SU-DHL-6 (cell line): Measurements from ENCODE around the gene UQCC2.

ENCODE experiments used
- H2AFZ ChIP-seq: fragments of 200-600 bp; sonication (generic); 2 replicates; pipeline ENCODE4 v1.6.1; 2014; ENCODE audit warnings: low read depth, mild to moderate bottlenecking, moderate library complexity, mixed read lengths, antibody characterized with exemption, low read length; ENCODE audit not compliant: severe bottlenecking
- H3F3A ChIP-seq: fragments of 200-600 bp; shearing (Covaris generic); 2 replicates; pipeline ENCODE4 v1.6.0; 2016; ENCODE audit warnings: antibody characterized with exemption, mild to moderate bottlenecking; ENCODE audit not compliant: insufficient read depth
- H3K27ac ChIP-seq: fragments of 200-600 bp; sonication (generic); 2 replicates; pipeline ENCODE4 v1.5.1; 2016; ENCODE audit warnings: low read depth, mild to moderate bottlenecking, low read length, moderate library complexity, mixed read lengths
- H3K27me3 ChIP-seq: fragments of 200-600 bp; sonication (generic), shearing (Covaris generic); 2 replicates; pipeline ENCODE4 v1.6.0; 2014; ENCODE audit warnings: mild to moderate bottlenecking, low read length
- H3K36me3 ChIP-seq: fragments of 200-600 bp; sonication (generic); 2 replicates; pipeline ENCODE4 v1.6.1; 2014; ENCODE audit warnings: mild to moderate bottlenecking, low read length, mixed read lengths
- H3K4me2 ChIP-seq: fragments of 300-600, 200-600 bp; shearing (Covaris generic), sonication (generic); 2 replicates; pipeline ENCODE4 v1.6.0; 2014; ENCODE audit warnings: low read length, low read depth, mild to moderate bottlenecking; ENCODE audit not compliant: poor library complexity, severe bottlenecking
- H3K4me3 ChIP-seq: fragments of 200-600 bp; sonication (generic); 2 replicates; pipeline ENCODE4 v1.5.1; 2014; ENCODE audit warnings: antibody characterized with exemption, low read length, mild to moderate bottlenecking, mixed read lengths; ENCODE audit not compliant: insufficient read depth, poor library complexity, severe bottlenecking
- H3K79me2 ChIP-seq: fragments of 200-600 bp; sonication (generic); 2 replicates; pipeline ENCODE4 v1.6.1; 2014; ENCODE audit warnings: mild to moderate bottlenecking, low read length, moderate library complexity; ENCODE audit not compliant: insufficient read depth
- H3K9ac ChIP-seq: fragments of 200-600 bp; sonication (generic); 2 replicates; pipeline ENCODE4 v1.7.0; 2014; ENCODE audit warnings: mild to moderate bottlenecking, low read length
- H3K9me2 ChIP-seq: fragments of 200-600 bp; sonication (generic); replicated peaks from 2 replicates; pipeline ENCODE4 v1.6.1; 2014; ENCODE audit warnings: low read length; ENCODE audit not compliant: insufficient read depth
- H3K9me3 ChIP-seq: fragments of 200-600 bp; sonication (generic); 2 replicates; pipeline ENCODE4 v1.6.1; 2014; ENCODE audit warnings: low read length, mixed read lengths; ENCODE audit not compliant: insufficient read depth
- H4K20me1 ChIP-seq: fragments of 200-600 bp; sonication (generic); 2 replicates; pipeline ENCODE4 v1.6.1; 2014; ENCODE audit warnings: low read depth, mild to moderate bottlenecking, antibody characterized with exemption, low read length, moderate library complexity, mixed read lengths
- CTCF ChIP-seq: fragments of 200-600 bp; sonication (generic); IDR thresholded peaks from one replicate; pipeline ENCODE4 v1.5.1; 2017; ENCODE audit warnings: antibody characterized with exemption, mild to moderate bottlenecking, low read length, moderate library complexity; ENCODE audit not compliant: insufficient read depth, poor library complexity, severe bottlenecking
- EZH2phosphoT487 ChIP-seq: fragments of 200-600 bp; sonication (generic), shearing (Covaris generic); conservative IDR thresholded peaks from 2 replicates; pipeline ENCODE4 v1.6.1; 2018; ENCODE audit warnings: mild to moderate bottlenecking, antibody characterized with exemption, low read length, moderate library complexity, mixed read lengths

UQCC2 gene

GRCh38 chr6:33755070-33755869, 43.8 kb upstream of the UQCC2 start:
- Histone ChIP-seq H4K20me1 (no peaks in the 10 kb centered on the region; the same call in 1 of the 2 replicates), H2AFZ (no peak overlapping the region), H3K9me2 (no peaks in the 10 kb centered on the region), H3K79me2 (no peaks in the 10 kb centered on the region), H3K9me3 (no peaks in the 10 kb centered on the region), H3K27ac (no peak overlapping the region), H3K36me3 (no peaks in the 10 kb centered on the region), H3K9ac (no peak overlapping the region), H3K4me3 (no peak overlapping the region), H3F3A (no peaks in the 10 kb centered on the region), H3K27me3 (no peaks in the 10 kb centered on the region), H3K4me2 (no peak overlapping the region)
- TF ChIP-seq CTCF (no peak), EZH2phosphoT487 (no peak)

- no peaks in the 10 kb centered on the region for H3K79me2 ChIP-seq
- H3K9ac ChIP-seq = no peak overlapping the region
- no peak for TF ChIP-seq CTCF
- no peak for TF ChIP-seq EZH2phosphoT487
- H3K36me3 ChIP-seq = no peaks in the 10 kb centered on the region
- no peaks in the 10 kb centered on the region for H3F3A ChIP-seq
- H3K27me3 ChIP-seq = no peaks in the 10 kb centered on the region
- no peaks in the 10 kb centered on the region; the same call in 1 of the 2 replicates for H4K20me1 ChIP-seq
- H3K27ac ChIP-seq = no peak overlapping the region
- no peaks in the 10 kb centered on the region for H3K9me2 ChIP-seq
- H2AFZ ChIP-seq = no peak overlapping the region
- no peak overlapping the region for H3K4me3 ChIP-seq
- no peak overlapping the region for H3K4me2 ChIP-seq
- H3K9me3 ChIP-seq = no peaks in the 10 kb centered on the region
Observed at GRCh38 chr6:33754222-33754621, 42.7 kb upstream of the UQCC2 start.

- no peaks in the 10 kb centered on the region for H3F3A ChIP-seq
- no peak overlapping the region for H3K4me3 ChIP-seq
- no peaks in the 10 kb centered on the region for H3K79me2 ChIP-seq
- no peaks in the 10 kb centered on the region for H3K9me2 ChIP-seq
- no peak overlapping the region for H3K4me2 ChIP-seq
- H3K36me3 ChIP-seq = no peaks in the 10 kb centered on the region
- H2AFZ ChIP-seq = no peak overlapping the region
- no peaks in the 10 kb centered on the region for H3K27me3 ChIP-seq
- TF ChIP-seq CTCF = no peak
- H3K9ac ChIP-seq = no peak overlapping the region
- no peaks in the 10 kb centered on the region for H3K9me3 ChIP-seq
- H4K20me1 ChIP-seq = no peaks in the 10 kb centered on the region; the same call in 1 of the 2 replicates
- H3K27ac ChIP-seq = no peak overlapping the region
Observed at GRCh38 chr6:33752646-33753015, 41.1 kb upstream of the UQCC2 start.
